K562 (cell line): Measurements from ENCODE around the gene ACTR1B. TPM values are rescaled to one million over a fixed set of nuclear protein-coding genes. Genes with fewer than 3 reads are reported as not detected.
A peak's percentile ranks its signal among the peaks of the same experiment; 100 is the strongest.

Experiments
- ATAC-seq: fragments of 200-7000 bp; cut with Tn5 transposase; 3 replicates; pipeline ENCODE4 v1.9.1; 2020; ENCODE audit warnings: moderate library complexity
- BruUV-seq: library from RNA; stranded (reverse); fragments of 400-500 nt; replicated peaks from 2 replicates; lab custom pipeline; 2021; lab: Mats Ljungman, UMichigan
- CTCF ChIA-PET: fragments of 300-600 bp; formaldehyde crosslinking; extraction: SDS; loops from one replicate; lab custom pipeline; 2021; ENCODE audit warnings: low intra/inter-chr PET ratio; lab: Yijun Ruan, JAX
- POLR2A ChIA-PET: fragments of 300-600, 350-650 bp; sonication (Branson Sonifier 250); formaldehyde crosslinking; extraction: SDS; loops from one replicate; lab custom pipeline; 2021; ENCODE audit warnings: antibody characterized with exemption, inconsistent platforms; lab: Yijun Ruan, JAX
- DNase-seq, 4 experiments: peaks; one replicate each; pipeline versions ENCODE4 v3.0.0 to v3.0.0-alpha.2; 2011 to 2018; ENCODE audit warnings: low spot score in 3 of 4, mixed read lengths in 3 of 4; ENCODE audit errors: extremely low read depth in 1 of 4
- FAIRE-seq: peaks from 2 replicates; lab custom pipeline; 2011; peaks lifted over from hg19 to GRCh38; lab: Jason Lieb, UNC
- H2AFZ ChIP-seq: 2 replicates; pipeline ENCODE4 v1.6.0; 2011; ENCODE audit warnings: low read depth, low read length, control low read depth, inconsistent platforms
- H3K27ac ChIP-seq: fragments of 200-600 bp; 3 replicates; pipeline ENCODE4 v1.8.0; 2011; ENCODE audit warnings: low read depth, mild to moderate bottlenecking, control low read depth, inconsistent platforms, low read length, moderate library complexity, mixed read lengths; ENCODE audit errors: extremely low read depth
- H3K27me3 ChIP-seq, 2 experiments: fragments of 300-600 bp in 1 of 2; 2 replicates in 1 of 2; 3 replicates in 1 of 2; pipeline versions ENCODE4 v1.6.0 to v1.8.0; 2011; ENCODE audit warnings: inconsistent platforms in 2 of 2, low read length in 2 of 2, mild to moderate bottlenecking in 1 of 2, mixed read lengths in 1 of 2, moderate library complexity in 1 of 2; ENCODE audit not compliant: control insufficient read depth in 2 of 2, insufficient read depth in 2 of 2
- H3K36me3 ChIP-seq: fragments of 300-600 bp; 3 replicates; pipeline ENCODE4 v1.8.0; 2011; ENCODE audit warnings: mild to moderate bottlenecking, low read length, inconsistent platforms; ENCODE audit not compliant: control insufficient read depth, insufficient read depth
- H3K4me1 ChIP-seq, 2 experiments: fragments of 200-600 bp in 1 of 2; replicated peaks in 1 of 2; 2 replicates in 1 of 2; 3 replicates in 1 of 2; pipeline versions ENCODE4 v1.5.1 to v1.8.0; 2011; ENCODE audit warnings: inconsistent platforms in 2 of 2, low read length in 2 of 2, mild to moderate bottlenecking in 1 of 2, mixed read lengths in 1 of 2, moderate library complexity in 1 of 2; ENCODE audit not compliant: control insufficient read depth in 2 of 2, insufficient read depth in 2 of 2
- H3K4me2 ChIP-seq: 2 replicates; pipeline ENCODE4 v1.6.1; 2011; ENCODE audit warnings: low read length, control low read depth, inconsistent platforms, mixed read lengths; ENCODE audit not compliant: insufficient read depth
- H3K4me3 ChIP-seq: fragments of 200-600 bp; sonication (generic), shearing (Covaris generic); 2 replicates; pipeline ENCODE4 v1.5.1; 2016; ENCODE audit warnings: control low read depth, inconsistent platforms
- H3K79me2 ChIP-seq: fragments of 200-600 bp; 3 replicates; pipeline ENCODE4 v1.8.0; 2011; ENCODE audit warnings: low read length, inconsistent platforms; ENCODE audit not compliant: control insufficient read depth, insufficient read depth
- H3K9ac ChIP-seq, 2 experiments: 2 replicates each; pipeline versions ENCODE4 v1.6.0 to v1.6.1; 2011; ENCODE audit warnings: low read depth in 2 of 2, low read length in 2 of 2, control low read depth in 1 of 2, inconsistent platforms in 1 of 2, mild to moderate bottlenecking in 1 of 2, mixed read lengths in 1 of 2; ENCODE audit not compliant: insufficient read depth in 1 of 2
- H3K9me1 ChIP-seq: one replicate; pipeline ENCODE4 v1.6.0; 2011; ENCODE audit warnings: inconsistent platforms, mild to moderate bottlenecking, low read length, moderate library complexity; ENCODE audit not compliant: control insufficient read depth, insufficient read depth
- H3K9me3 ChIP-seq: replicated peaks from 2 replicates; pipeline ENCODE4 v1.5.1; 2011; ENCODE audit warnings: low read depth, low read length, inconsistent platforms; ENCODE audit not compliant: control insufficient read depth, insufficient read depth
- H4K20me1 ChIP-seq: replicated peaks from 2 replicates; pipeline ENCODE4 v1.6.1; 2011; ENCODE audit warnings: low read length, inconsistent platforms, mixed read lengths; ENCODE audit not compliant: control insufficient read depth, insufficient read depth
- ATF1 ChIP-seq, 2 experiments: fragments of 450-650 bp in 1 of 2; IDR thresholded peaks; 2 replicates each; pipeline ENCODE4 v1.6.1; 2016; ENCODE audit warnings: missing compliant biosample characterization in 1 of 2, missing genetic modification characterization in 1 of 2
- CTBP1 ChIP-seq: fragments of 450-650 bp; IDR thresholded peaks from 2 replicates; pipeline ENCODE4 v1.6.1; 2016; ENCODE audit warnings: borderline replicate concordance
- FIP1L1 ChIP-seq: fragments of 200-400 bp; formaldehyde crosslinking; IDR thresholded peaks from 2 replicates; pipeline ENCODE4 v1.6.1; 2018; ENCODE audit warnings: mild to moderate bottlenecking, low read depth, low read length; ENCODE audit not compliant: poor library complexity, severe bottlenecking
- HNRNPL ChIP-seq: fragments of 200-400 bp; formaldehyde crosslinking; IDR thresholded peaks from 2 replicates; pipeline ENCODE4 v1.6.1; 2017; ENCODE audit warnings: low read depth, mild to moderate bottlenecking, low read length
- KDM5B ChIP-seq: fragments of 200-600 bp; sonication (generic); IDR thresholded peaks from 2 replicates; pipeline ENCODE4 v1.6.1; 2012; ENCODE audit warnings: low read depth, mild to moderate bottlenecking, moderate library complexity, low read length, control low read depth, inconsistent platforms; ENCODE audit not compliant: insufficient replicate concordance
- MBD2 ChIP-seq: sonication (generic); IDR thresholded peaks from 2 replicates; pipeline ENCODE4 v1.6.1; 2016; ENCODE audit warnings: low read depth, borderline replicate concordance
- RB1 ChIP-seq: fragments of 450-650 bp; IDR thresholded peaks from 2 replicates; pipeline ENCODE4 v1.6.1; 2017; ENCODE audit warnings: low read depth, mild to moderate bottlenecking
- RBM25 ChIP-seq: fragments of 200-400 bp; formaldehyde crosslinking; IDR thresholded peaks from 2 replicates; pipeline ENCODE4 v1.6.1; 2018; ENCODE audit warnings: low read length, low read depth, moderate library complexity; ENCODE audit not compliant: severe bottlenecking
- SMAD2 ChIP-seq: fragments of 150-350 bp; IDR thresholded peaks from 2 replicates; pipeline ENCODE4 v1.6.1; 2014; ENCODE audit warnings: low read depth, mild to moderate bottlenecking, low read length
- SMARCE1 ChIP-seq: fragments of 450-650 bp; IDR thresholded peaks from 2 replicates; pipeline ENCODE4 v1.7.1; 2016; ENCODE audit warnings: mild to moderate bottlenecking
- WGBS: fragments of 100-300 bp; shearing (Covaris generic); methylation state at CpG from one replicate; pipeline ENCODE4 v1.1.6; 2016; ENCODE audit warnings: low coverage, mixed read lengths; ENCODE audit not compliant: insufficient coverage; ENCODE audit errors: missing lambda C conversion rate; 5-methylcytosine and 5-hydroxymethylcytosine counted together
- in situ Hi-C: fragments of 300-500 bp; cut with MboI; formaldehyde crosslinking; loops from 4 replicates; pipeline ENCODE4 v1.15.0; 2018; ENCODE audit warnings: inconsistent platforms, mixed read lengths
- intact Hi-C: fragments of 100-400 bp; cut with micrococcal nuclease; formaldehyde crosslinking; loops from 2 replicates; pipeline ENCODE4 v1.14.2; 2022
- polyA plus RNA-seq, 8 experiments: library from polyadenylated mRNA; depleted of rRNA in 4 of 8; stranded (reverse) in 5 of 8; unstranded in 3 of 8; fragments of >200 nt; fragmentation: Nextera tagmentation in 2 of 8; fragmentation: Illumina TruSeq in 1 of 8; extraction: Ambion mirVana in 2 of 8; extraction: Trizol in 1 of 8; gene quantifications; 2 replicates each; pipeline versions ENCODE4 v1.2.1 to v1.2.3, GENCODE V29; 2011 to 2014; ENCODE audit warnings: inconsistent platforms in 1 of 8, missing spikeins in 1 of 8
- total RNA-seq, 7 experiments: library from RNA; depleted of rRNA in 6 of 7; stranded (reverse); fragments of >200 nt in 6 of 7; fragmentation: Illumina TruSeq in 2 of 7; extraction: Trizol in 2 of 7; gene quantifications; 2 replicates each; pipeline versions ENCODE4 v1.2.1 to v1.2.3, GENCODE V29; 2011 to 2021; ENCODE audit warnings: low replicate concordance in 1 of 7
- TF ChIP-seq, protein P1 (sequence below), 3 experiments: fragments of 200-800 bp in 1 of 3; fragments of 250-450 bp in 1 of 3; fragments of 450-650 bp in 1 of 3; sonication (Bioruptor Pico) in 1 of 3; sonication (Bioruptor generic) in 1 of 3; formaldehyde crosslinking in 1 of 3; IDR thresholded peaks; 2 replicates each; pipeline versions ENCODE4 v1.6.1 to v1.8.0; 2016 to 2022; ENCODE audit warnings: mild to moderate bottlenecking in 2 of 3, missing genetic modification characterization in 2 of 3, missing compliant biosample characterization in 1 of 3, moderate library complexity in 1 of 3
- TF ChIP-seq, protein P2 (sequence below), 2 experiments: IDR thresholded peaks; 2 replicates each; pipeline ENCODE4 v1.6.1; 2011; ENCODE audit warnings: borderline replicate concordance in 1 of 2, control low read depth in 1 of 2, low read depth in 1 of 2, low read length in 1 of 2, mild to moderate bottlenecking in 1 of 2, mixed read lengths in 1 of 2, moderate library complexity in 1 of 2; ENCODE audit not compliant: insufficient read depth in 1 of 2, insufficient read length in 1 of 2, poor library complexity in 1 of 2, severe bottlenecking in 1 of 2; ENCODE audit errors: extremely low read depth in 1 of 2

Gene ACTR1B
- total and polyA plus RNA-seq, 9 of the 15 experiments (the other 6 are each of a cell fraction or from before 2014, with no cell fraction given) = 0.49 to 42.3 (median 22.5) TPM

DNA sequence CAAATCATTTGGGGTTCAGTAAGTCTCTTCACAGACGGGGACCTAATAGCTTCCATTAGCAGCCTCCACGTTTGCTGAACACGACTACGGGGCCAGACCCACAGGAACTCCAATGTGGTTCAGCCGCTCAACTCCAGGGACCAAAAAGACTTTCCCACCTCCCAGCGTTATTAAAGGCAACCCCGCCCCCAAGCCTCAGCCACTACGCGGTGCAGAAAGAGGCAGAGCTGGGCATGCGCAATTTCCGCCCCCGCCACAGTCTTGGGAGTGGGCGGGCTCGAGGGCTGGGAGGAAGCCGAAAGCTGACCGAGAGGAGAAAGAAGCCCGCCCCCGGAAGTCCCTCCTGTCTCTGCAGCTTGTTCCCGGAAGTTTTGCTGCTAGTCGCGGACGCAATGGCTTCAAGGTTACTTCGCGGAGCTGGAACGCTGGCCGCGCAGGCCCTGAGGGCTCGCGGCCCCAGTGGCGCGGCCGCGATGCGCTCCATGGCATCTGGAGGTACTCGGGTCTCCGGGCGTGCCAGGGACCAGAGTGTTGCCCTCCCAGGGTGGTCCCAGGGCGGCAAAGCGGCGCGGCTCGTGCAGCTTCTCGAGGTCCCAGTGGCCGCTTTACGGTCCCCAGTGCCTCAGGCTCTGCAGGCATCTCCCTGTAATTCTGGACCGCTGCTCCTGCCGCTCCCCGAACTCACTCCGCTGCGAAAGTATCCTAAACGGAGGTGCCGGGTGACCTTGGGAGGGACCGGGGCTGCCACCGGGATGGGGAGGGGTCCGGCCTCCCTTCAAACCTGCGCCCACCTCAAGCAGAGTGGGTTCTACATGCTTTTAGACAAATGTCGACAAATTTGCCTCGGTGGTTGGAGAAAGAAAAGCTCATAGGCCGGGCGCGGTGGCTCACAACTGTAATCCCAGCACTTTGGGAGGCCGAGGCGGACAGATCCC, 17.9 kb downstream of the ACTR1B start, which contains the start of gene COX5B:
COX5B (plus strand) TSS at position 368 of the 935 bp plus-strand sequence; CDS start at position 393, 25 bp downstream.
- ATAC-seq = peak; percentile 95
- Histone ChIP-seq H3K4me2 (peak within 1 kb of the TSS; percentile 86), H3K9ac (peak within 1 kb of the TSS; percentile 92 to 100), H3K36me3 (peaks cover 38% of the 10 kb centered on the region), H3K9me1 (no peaks in the 10 kb centered on the region), H3K4me3 (peak within 1 kb of the TSS; percentile 81), H3K79me2 (peaks cover 32% of the 10 kb centered on the region), H3K4me1 (peaks cover 13 to 19% of the 10 kb centered on the region in 2 experiments), H3K9me3 (no peaks in the 10 kb centered on the region), H3K27me3 (no peaks in the 10 kb centered on the region), H3K27ac (peak within 1 kb of the TSS; percentile 92), H2AFZ (peak within 1 kb of the TSS; percentile 88), H4K20me1 (0 out of 2 replicates have a peak, but pooled peaks cover 4% of the 10 kb centered on the region)
- peak; percentile 94 for FAIRE-seq
- CTCF ChIA-PET = interaction anchor here (1.8 kb wide), 1 partner anchor 55 kb away, joined by 8 read pairs; no protein-coding TSS in a partner anchor
- intact Hi-C loops = loop anchor here (1.0 to 10.0 kb wide), 2 partner anchors 18 to 51 kb away; partner anchors contain the start of gene ACTR1B
- WGBS = under 1% methylated on average over 61 of the region's 63 CpGs
- in situ Hi-C loops = no loop called here
- DNase-seq = peak; percentile 96 to 99 (median 98)
- POLR2A ChIA-PET = interaction anchor here (0.6 to 11.8 kb wide), 12 partner anchors 9 to 73 kb away, joined by 3 to 135 read pairs (median 4); partner anchors contain the start of gene ACTR1B
- BruUV-seq = no TSS peak
- TF ChIP-seq HNRNPL (no peak), CTBP1 (peak; percentile 24; the same call in 1 of the 2 replicates), RBM25 (no peak), KDM5B (peak; percentile 89), MBD2 (peak; percentile 78; the same call in 1 of the 2 replicates), SMAD2 (no peak), RB1 (peak; percentile 44; the same call in 1 of the 2 replicates), SMARCE1 (no peak), FIP1L1 (peak; percentile 70), ATF1 (CRISPR knock-in tag; IDR thresholded peaks at IDR 0.05) (no peak), ATF1 (tag; IDR thresholded peaks at IDR 0.05) (peak; percentile 48; the same call in 1 of the 2 replicates)
- TF ChIP-seq, protein P1, sequence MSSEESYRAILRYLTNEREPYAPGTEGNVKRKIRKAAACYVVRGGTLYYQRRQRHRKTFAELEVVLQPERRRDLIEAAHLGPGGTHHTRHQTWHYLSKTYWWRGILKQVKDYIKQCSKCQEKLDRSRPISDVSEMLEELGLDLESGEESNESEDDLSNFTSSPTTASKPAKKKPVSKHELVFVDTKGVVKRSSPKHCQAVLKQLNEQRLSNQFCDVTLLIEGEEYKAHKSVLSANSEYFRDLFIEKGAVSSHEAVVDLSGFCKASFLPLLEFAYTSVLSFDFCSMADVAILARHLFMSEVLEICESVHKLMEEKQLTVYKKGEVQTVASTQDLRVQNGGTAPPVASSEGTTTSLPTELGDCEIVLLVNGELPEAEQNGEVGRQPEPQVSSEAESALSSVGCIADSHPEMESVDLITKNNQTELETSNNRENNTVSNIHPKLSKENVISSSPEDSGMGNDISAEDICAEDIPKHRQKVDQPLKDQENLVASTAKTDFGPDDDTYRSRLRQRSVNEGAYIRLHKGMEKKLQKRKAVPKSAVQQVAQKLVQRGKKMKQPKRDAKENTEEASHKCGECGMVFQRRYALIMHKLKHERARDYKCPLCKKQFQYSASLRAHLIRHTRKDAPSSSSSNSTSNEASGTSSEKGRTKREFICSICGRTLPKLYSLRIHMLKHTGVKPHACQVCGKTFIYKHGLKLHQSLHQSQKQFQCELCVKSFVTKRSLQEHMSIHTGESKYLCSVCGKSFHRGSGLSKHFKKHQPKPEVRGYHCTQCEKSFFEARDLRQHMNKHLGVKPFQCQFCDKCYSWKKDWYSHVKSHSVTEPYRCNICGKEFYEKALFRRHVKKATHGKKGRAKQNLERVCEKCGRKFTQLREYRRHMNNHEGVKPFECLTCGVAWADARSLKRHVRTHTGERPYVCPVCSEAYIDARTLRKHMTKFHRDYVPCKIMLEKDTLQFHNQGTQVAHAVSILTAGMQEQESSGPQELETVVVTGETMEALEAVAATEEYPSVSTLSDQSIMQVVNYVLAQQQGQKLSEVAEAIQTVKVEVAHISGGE (CRISPR knock-in tag; IDR thresholded peaks at IDR 0.05) = peak in 1 of 3 experiments; percentile 94; a peak in 2 of 6 replicates
- TF ChIP-seq, protein P2, sequence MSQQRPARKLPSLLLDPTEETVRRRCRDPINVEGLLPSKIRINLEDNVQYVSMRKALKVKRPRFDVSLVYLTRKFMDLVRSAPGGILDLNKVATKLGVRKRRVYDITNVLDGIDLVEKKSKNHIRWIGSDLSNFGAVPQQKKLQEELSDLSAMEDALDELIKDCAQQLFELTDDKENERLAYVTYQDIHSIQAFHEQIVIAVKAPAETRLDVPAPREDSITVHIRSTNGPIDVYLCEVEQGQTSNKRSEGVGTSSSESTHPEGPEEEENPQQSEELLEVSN (IDR thresholded peaks at IDR 0.05; ENCODE audit: borderline replicate concordance in 1 of 2, extremely low read depth in 1 of 2, insufficient read depth in 1 of 2, insufficient read length in 1 of 2, low read depth in 1 of 2, low read length in 1 of 2, poor library complexity in 1 of 2, severe bottlenecking in 1 of 2) = peak in 1 of 2 experiments; percentile 68
